Endodermal cell (in vitro differentiated cells): ENCODE data around the gene HOXD12. TPM values are rescaled to one million over a fixed set of nuclear protein-coding genes. Genes with fewer than 3 reads are reported as not detected.
A peak's percentile ranks its signal among the peaks of the same experiment; 100 is the strongest.

ENCODE experiments used
- DNase-seq: peaks from one replicate; pipeline ENCODE4 v3.0.0-alpha.2; 2017
- H3K27ac ChIP-seq: 2 replicates; pipeline ENCODE4 v1.5.1; 2013; ENCODE audit warnings: mild to moderate bottlenecking, low read depth, low read length, moderate library complexity
- H3K27me3 ChIP-seq: 2 replicates; pipeline ENCODE4 v1.6.1; 2013; ENCODE audit warnings: mild to moderate bottlenecking, low read length, moderate library complexity; ENCODE audit not compliant: insufficient read depth, control insufficient read depth, poor library complexity, severe bottlenecking
- H3K36me3 ChIP-seq: 2 replicates; pipeline ENCODE4 v1.7.0; 2013; ENCODE audit warnings: mild to moderate bottlenecking, low read length, moderate library complexity; ENCODE audit not compliant: control insufficient read depth, insufficient read depth
- H3K4me1 ChIP-seq: one replicate; pipeline ENCODE4 v1.7.0; 2013; ENCODE audit warnings: low read length; ENCODE audit not compliant: control insufficient read depth, insufficient read depth
- H3K4me3 ChIP-seq: 2 replicates; pipeline ENCODE4 v1.5.1; 2013; ENCODE audit warnings: mild to moderate bottlenecking, low read length, moderate library complexity
- H3K9ac ChIP-seq: 2 replicates; pipeline ENCODE4 v1.6.1; 2013; ENCODE audit warnings: mild to moderate bottlenecking, low read length, moderate library complexity; ENCODE audit not compliant: poor library complexity, severe bottlenecking; ENCODE audit errors: extremely low read depth
- H3K9me3 ChIP-seq: 2 replicates; pipeline ENCODE4 v1.6.1; 2013; ENCODE audit warnings: mild to moderate bottlenecking, low read length, moderate library complexity; ENCODE audit not compliant: control insufficient read depth
- H3K27ac Mint-ChIP-seq: 2 replicates; pipeline ENCODE4 v1.8.0; 2020; ENCODE audit warnings: mixed read lengths
- H3K27me3 Mint-ChIP-seq: 2 replicates; pipeline ENCODE4 v1.8.0; 2021; ENCODE audit warnings: mild to moderate bottlenecking, mixed read lengths; ENCODE audit not compliant: insufficient read depth
- H3K36me3 Mint-ChIP-seq: 2 replicates; pipeline ENCODE4 v1.8.0; 2020; ENCODE audit warnings: low read depth, mixed read lengths
- H3K4me1 Mint-ChIP-seq: 2 replicates; pipeline ENCODE4 v1.8.0; 2020; ENCODE audit warnings: mixed read lengths
- H3K4me3 Mint-ChIP-seq: 2 replicates; pipeline ENCODE4 v1.8.0; 2020; ENCODE audit warnings: mild to moderate bottlenecking, moderate library complexity, mixed read lengths
- H3K9me3 Mint-ChIP-seq: 2 replicates; pipeline ENCODE4 v1.8.0; 2020; ENCODE audit warnings: mild to moderate bottlenecking, mixed read lengths
- CTCF ChIP-seq: fragments of 200-600 bp; sonication (generic); conservative IDR thresholded peaks from 2 replicates; pipeline ENCODE4 v1.5.0; 2021; ENCODE audit warnings: antibody characterized with exemption, mild to moderate bottlenecking
- WGBS, 2 experiments: methylation state at CpG; one replicate each; pipeline versions ENCODE4 v1.1.5 to v1.1.7; 2013; ENCODE audit warnings: missing lambda C conversion rate in 2 of 2, mixed read lengths in 1 of 2; ENCODE audit not compliant: insufficient coverage in 1 of 2, insufficient read length in 1 of 2; 5-methylcytosine and 5-hydroxymethylcytosine counted together
- total RNA-seq, 2 donors: library from RNA; stranded (reverse); fragmentation: NEBNext Ultra II Directional in 1 of 2; extraction: Animal tissue kit (Norgen Biotek cat#: 25700) in 1 of 2; gene quantifications; 2 replicates in 1 of 2; 3 replicates in 1 of 2; pipeline ENCODE4 v1.2.1, GENCODE V29; 2021

Gene HOXD12
- total RNA-seq, 2 donors from 2014 or later, result not detected

GRCh38 chr2:176079831-176080539 is 19.6 kb upstream of the HOXD12 start:
- H3K9ac ChIP-seq, result no peak overlapping the region
- H3K36me3 ChIP-seq, result no peaks in the 10 kb centered on the region
- Mint-ChIP-seq H3K4me1 (peaks cover 37% of the 10 kb centered on the region), H3K9me3 (peaks cover 5% of the 10 kb centered on the region), H3K4me3 (peak overlapping the region; percentile 54), H3K27me3 (peaks cover 94% of the 10 kb centered on the region), H3K36me3 (no peaks in the 10 kb centered on the region), H3K27ac (no peak overlapping the region)
- peaks cover 4% of the 10 kb centered on the region for H3K4me1 ChIP-seq
- H3K4me3 ChIP-seq, result peak overlapping the region; percentile 79
- no peak overlapping the region for H3K27ac ChIP-seq
- DNase-seq, result peak; percentile 95
- 1% methylated on average over 15 to 86 of the region's 86 CpGs for WGBS, 2 experiments
- TF ChIP-seq CTCF, result peak; percentile 99
- H3K27me3 ChIP-seq, result peaks cover 97% of the 10 kb centered on the region
- no peaks in the 10 kb centered on the region for H3K9me3 ChIP-seq

GRCh38 chr2:176080540-176081375 is 18.8 kb upstream of the HOXD12 start:
- Mint-ChIP-seq H3K27ac (no peak overlapping the region), H3K27me3 (peaks cover 94% of the 10 kb centered on the region), H3K9me3 (peaks cover 5% of the 10 kb centered on the region), H3K4me1 (peaks cover 41% of the 10 kb centered on the region), H3K36me3 (no peaks in the 10 kb centered on the region), H3K4me3 (peak overlapping the region; percentile 43)
- Histone ChIP-seq H3K4me3 (peak overlapping the region; percentile 45), H3K4me1 (peaks cover 5% of the 10 kb centered on the region), H3K36me3 (no peaks in the 10 kb centered on the region), H3K9me3 (no peaks in the 10 kb centered on the region), H3K27me3 (peaks cover 97% of the 10 kb centered on the region), H3K27ac (no peak overlapping the region), H3K9ac (no peak overlapping the region)
- DNase-seq, result peak; percentile 75
- WGBS, 2 experiments, result 0 to 2% methylated on average over 19 to 68 of the region's 68 CpGs
- TF ChIP-seq CTCF, result peak; percentile 9

- no peaks in the 10 kb centered on the region for H3K36me3 Mint-ChIP-seq
- peaks cover 43% of the 10 kb centered on the region for H3K4me1 Mint-ChIP-seq
- Histone ChIP-seq H3K36me3 (no peaks in the 10 kb centered on the region), H3K4me1 (peaks cover 6% of the 10 kb centered on the region), H3K9ac (no peak overlapping the region), H3K9me3 (no peaks in the 10 kb centered on the region), H3K4me3 (no peak overlapping the region), H3K27ac (no peak overlapping the region), H3K27me3 (peaks cover 97% of the 10 kb centered on the region)
- peak overlapping the region; percentile 43 for H3K4me3 Mint-ChIP-seq
- WGBS, 2 experiments, result 4 to 8% methylated on average over 7 to 17 of the region's 17 CpGs
- H3K27ac Mint-ChIP-seq, result no peak overlapping the region
- DNase-seq, result no peak
- H3K27me3 Mint-ChIP-seq, result peaks cover 94% of the 10 kb centered on the region
- no peak for TF ChIP-seq CTCF
- H3K9me3 Mint-ChIP-seq, result peaks cover 5% of the 10 kb centered on the region
Observed at GRCh38 chr2:176081376-176081836, 18.2 kb upstream of the HOXD12 start.
